NB4 (cell line): ENCODE results near the gene RASGRP3.

Source experiments
- MYC ChIP-seq: IDR thresholded peaks from 2 replicates; pipeline ENCODE4 v1.6.1; 2011; ENCODE audit warnings: low read depth, low read length
- POLR2A ChIP-seq: IDR thresholded peaks from 2 replicates; pipeline ENCODE4 v1.6.1; 2011; ENCODE audit warnings: mild to moderate bottlenecking; ENCODE audit not compliant: insufficient read length; ENCODE audit errors: extremely low read depth
- TF ChIP-seq, protein P1 (sequence below): IDR thresholded peaks from one replicate; pipeline ENCODE4 v1.5.1; 2012; ENCODE audit warnings: low read depth, low read length

DNA sequence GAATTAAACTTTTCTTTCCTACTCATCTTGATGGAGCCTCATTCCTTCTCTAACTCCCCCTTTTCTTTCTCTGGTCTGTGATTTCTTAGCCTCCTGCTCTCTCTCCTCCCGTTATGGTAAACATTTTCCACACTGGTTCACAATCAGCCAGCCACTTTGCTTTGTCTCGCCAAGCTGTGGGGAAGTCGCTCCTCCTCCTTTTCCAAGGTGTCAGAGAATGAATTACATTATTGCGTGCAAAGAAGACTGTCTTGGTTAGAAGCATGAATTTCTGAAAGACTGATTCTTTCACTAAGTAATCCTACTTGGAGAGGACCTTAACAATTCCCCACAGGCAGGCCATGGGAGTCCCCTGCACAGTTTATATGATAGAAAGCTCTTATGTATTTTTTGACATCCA is 46.1 kb downstream of the RASGRP3 start:
- TF ChIP-seq, protein P1, sequence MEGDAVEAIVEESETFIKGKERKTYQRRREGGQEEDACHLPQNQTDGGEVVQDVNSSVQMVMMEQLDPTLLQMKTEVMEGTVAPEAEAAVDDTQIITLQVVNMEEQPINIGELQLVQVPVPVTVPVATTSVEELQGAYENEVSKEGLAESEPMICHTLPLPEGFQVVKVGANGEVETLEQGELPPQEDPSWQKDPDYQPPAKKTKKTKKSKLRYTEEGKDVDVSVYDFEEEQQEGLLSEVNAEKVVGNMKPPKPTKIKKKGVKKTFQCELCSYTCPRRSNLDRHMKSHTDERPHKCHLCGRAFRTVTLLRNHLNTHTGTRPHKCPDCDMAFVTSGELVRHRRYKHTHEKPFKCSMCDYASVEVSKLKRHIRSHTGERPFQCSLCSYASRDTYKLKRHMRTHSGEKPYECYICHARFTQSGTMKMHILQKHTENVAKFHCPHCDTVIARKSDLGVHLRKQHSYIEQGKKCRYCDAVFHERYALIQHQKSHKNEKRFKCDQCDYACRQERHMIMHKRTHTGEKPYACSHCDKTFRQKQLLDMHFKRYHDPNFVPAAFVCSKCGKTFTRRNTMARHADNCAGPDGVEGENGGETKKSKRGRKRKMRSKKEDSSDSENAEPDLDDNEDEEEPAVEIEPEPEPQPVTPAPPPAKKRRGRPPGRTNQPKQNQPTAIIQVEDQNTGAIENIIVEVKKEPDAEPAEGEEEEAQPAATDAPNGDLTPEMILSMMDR = no peak
- TF ChIP-seq POLR2A (no peak), MYC (no peak)
